ENCODE results near the gene SEC16B.

Gene SEC16B, protein sequence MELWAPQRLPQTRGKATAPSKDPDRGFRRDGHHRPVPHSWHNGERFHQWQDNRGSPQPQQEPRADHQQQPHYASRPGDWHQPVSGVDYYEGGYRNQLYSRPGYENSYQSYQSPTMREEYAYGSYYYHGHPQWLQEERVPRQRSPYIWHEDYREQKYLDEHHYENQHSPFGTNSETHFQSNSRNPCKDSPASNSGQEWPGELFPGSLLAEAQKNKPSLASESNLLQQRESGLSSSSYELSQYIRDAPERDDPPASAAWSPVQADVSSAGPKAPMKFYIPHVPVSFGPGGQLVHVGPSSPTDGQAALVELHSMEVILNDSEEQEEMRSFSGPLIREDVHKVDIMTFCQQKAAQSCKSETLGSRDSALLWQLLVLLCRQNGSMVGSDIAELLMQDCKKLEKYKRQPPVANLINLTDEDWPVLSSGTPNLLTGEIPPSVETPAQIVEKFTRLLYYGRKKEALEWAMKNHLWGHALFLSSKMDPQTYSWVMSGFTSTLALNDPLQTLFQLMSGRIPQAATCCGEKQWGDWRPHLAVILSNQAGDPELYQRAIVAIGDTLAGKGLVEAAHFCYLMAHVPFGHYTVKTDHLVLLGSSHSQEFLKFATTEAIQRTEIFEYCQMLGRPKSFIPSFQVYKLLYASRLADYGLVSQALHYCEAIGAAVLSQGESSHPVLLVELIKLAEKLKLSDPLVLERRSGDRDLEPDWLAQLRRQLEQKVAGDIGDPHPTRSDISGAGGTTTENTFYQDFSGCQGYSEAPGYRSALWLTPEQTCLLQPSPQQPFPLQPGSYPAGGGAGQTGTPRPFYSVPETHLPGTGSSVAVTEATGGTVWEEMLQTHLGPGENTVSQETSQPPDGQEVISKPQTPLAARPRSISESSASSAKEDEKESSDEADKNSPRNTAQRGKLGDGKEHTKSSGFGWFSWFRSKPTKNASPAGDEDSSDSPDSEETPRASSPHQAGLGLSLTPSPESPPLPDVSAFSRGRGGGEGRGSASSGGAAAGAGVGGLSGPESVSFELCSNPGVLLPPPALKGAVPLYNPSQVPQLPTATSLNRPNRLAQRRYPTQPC

DNA sequence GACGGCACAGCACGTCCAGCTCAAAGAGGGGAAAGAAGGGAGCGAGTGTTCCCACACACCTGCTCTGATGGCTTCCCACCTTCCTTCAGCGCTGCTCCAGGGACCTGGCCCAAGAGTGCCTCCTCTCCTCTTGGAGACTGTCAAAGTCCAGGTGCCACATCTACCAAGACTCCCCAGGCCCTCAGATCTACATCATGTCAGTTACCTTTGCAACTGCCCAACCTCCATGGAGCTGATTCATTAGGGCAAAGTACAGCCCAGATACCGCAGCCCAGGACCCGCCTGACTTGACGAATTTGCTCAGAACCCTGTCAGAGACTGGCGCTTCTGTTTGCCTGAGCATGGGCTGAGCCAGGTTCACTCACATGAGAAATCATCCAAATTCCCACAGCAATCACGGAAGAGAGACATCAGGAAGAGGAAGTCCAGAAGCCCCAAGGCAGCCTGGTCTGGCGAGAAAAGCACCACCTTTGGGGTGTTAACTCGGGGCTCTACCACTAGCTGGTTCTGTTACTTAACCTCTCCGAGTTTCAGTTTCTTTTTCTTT, at the start of gene SEC16B:
SEC16B (minus strand) TSS at position 234 of the 547 bp plus-strand sequence. CDS start 2,077 bp downstream, outside the sequence.
- TF ChIP-seq YY1 (IDR thresholded peaks at IDR 0.05; ENCODE audit: insufficient read depth, insufficient read length) (no peak), ZNF274 (IDR thresholded peaks at IDR 0.05; ENCODE audit: low read depth, low read length) (no peak)
- H3K9ac ChIP-seq (ENCODE audit: insufficient read length, low read depth) = no peak within 1 kb of the TSS
- no peak within 1 kb of the TSS for H3K4me3 ChIP-seq (ENCODE audit: insufficient read length, low read depth)

DNA sequence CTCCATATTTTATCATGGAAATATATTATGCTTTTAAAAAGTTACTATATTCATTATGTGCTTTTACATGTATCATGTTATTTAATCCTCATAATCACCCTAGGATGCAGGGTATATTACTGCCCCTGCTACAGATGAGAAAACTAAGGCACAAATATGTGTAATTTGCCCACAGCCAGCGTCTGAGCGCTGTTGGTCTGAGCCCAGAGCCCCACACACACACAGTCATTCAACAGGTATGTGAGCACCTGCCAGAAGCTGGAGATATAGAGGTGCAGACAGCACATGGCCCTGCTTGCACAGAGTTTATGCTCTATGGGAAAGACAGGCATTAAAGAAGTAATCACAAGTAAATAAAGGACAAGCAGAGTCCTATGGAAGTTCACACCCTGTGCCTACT, 49.8 kb upstream of the SEC16B start:
- no peak for TF ChIP-seq YY1 (IDR thresholded peaks at IDR 0.05; ENCODE audit: insufficient read depth, insufficient read length)
- TF ChIP-seq ZNF274 (IDR thresholded peaks at IDR 0.05; ENCODE audit: low read depth, low read length) = no peak
- no peak for TF ChIP-seq SUZ12 (IDR thresholded peaks at IDR 0.05; ENCODE audit: extremely low read depth, insufficient read depth, insufficient read length)

More for the DNA sequence above, at the start of gene SEC16B:
- no peaks in the 10 kb centered on the region for H3K36me3 ChIP-seq (ENCODE audit: insufficient read depth, insufficient read length, low read length)
- H3K27me3 ChIP-seq (ENCODE audit: insufficient read depth, insufficient read length) = no peaks in the 10 kb centered on the region
- no peak for DNase-seq (ENCODE audit: low read depth, low spot score)
- no peaks in the 10 kb centered on the region for H3K4me1 ChIP-seq (ENCODE audit: insufficient read depth, insufficient read length)
- H3K9me3 ChIP-seq (ENCODE audit: insufficient read depth, low read length) = no peaks in the 10 kb centered on the region

DNA sequence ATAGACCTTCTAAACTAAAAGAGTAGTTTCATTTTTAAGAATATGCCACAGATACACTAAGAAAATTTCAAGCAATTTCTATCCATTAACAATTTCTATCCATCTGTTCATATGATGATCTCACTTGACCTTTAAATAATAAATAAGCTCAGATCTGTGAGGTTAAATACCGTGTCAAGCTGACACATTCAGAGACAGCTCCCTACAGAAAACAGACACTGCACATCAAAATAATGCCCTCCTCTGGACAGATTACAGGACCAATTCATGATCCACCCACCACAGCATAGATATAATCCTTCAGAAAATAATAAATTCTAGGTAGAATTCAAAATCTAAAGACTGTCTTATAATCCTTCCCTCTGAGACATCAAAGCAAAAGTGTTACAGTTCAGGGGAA, 49.4 kb upstream of the SEC16B start:
- TF ChIP-seq SUZ12 (IDR thresholded peaks at IDR 0.05; ENCODE audit: extremely low read depth, insufficient read depth, insufficient read length) (no peak), YY1 (IDR thresholded peaks at IDR 0.05; ENCODE audit: insufficient read depth, insufficient read length) (no peak), ZNF274 (IDR thresholded peaks at IDR 0.05; ENCODE audit: low read depth, low read length) (no peak)
- H3K9ac ChIP-seq (ENCODE audit: insufficient read length, low read depth) = no peak overlapping the region
- DNase-seq (ENCODE audit: low read depth, low spot score) = no peak
- H3K27me3 ChIP-seq (ENCODE audit: insufficient read depth, insufficient read length) = no peaks in the 10 kb centered on the region
- no peaks in the 10 kb centered on the region for H3K4me1 ChIP-seq (ENCODE audit: insufficient read depth, insufficient read length)
- no peaks in the 10 kb centered on the region for H3K36me3 ChIP-seq (ENCODE audit: insufficient read depth, insufficient read length, low read length)
- no peak overlapping the region for H3K4me3 ChIP-seq (ENCODE audit: insufficient read length, low read depth)
- peaks cover 10% of the 10 kb centered on the region; the same call in 1 of the 2 replicates for H3K9me3 ChIP-seq (ENCODE audit: insufficient read depth, low read length)

More for the DNA sequence above, 49.8 kb upstream of the SEC16B start:
- no peak for DNase-seq (ENCODE audit: low read depth, low spot score)
- H3K9ac ChIP-seq (ENCODE audit: insufficient read length, low read depth) = no peak overlapping the region
- H3K36me3 ChIP-seq (ENCODE audit: insufficient read depth, insufficient read length, low read length) = no peaks in the 10 kb centered on the region
- H3K4me1 ChIP-seq (ENCODE audit: insufficient read depth, insufficient read length) = no peaks in the 10 kb centered on the region
- H3K27me3 ChIP-seq (ENCODE audit: insufficient read depth, insufficient read length) = no peaks in the 10 kb centered on the region
- no peak overlapping the region for H3K4me3 ChIP-seq (ENCODE audit: insufficient read length, low read depth)
- peaks cover 10% of the 10 kb centered on the region; the same call in 1 of the 2 replicates for H3K9me3 ChIP-seq (ENCODE audit: insufficient read depth, low read length)

DNA sequence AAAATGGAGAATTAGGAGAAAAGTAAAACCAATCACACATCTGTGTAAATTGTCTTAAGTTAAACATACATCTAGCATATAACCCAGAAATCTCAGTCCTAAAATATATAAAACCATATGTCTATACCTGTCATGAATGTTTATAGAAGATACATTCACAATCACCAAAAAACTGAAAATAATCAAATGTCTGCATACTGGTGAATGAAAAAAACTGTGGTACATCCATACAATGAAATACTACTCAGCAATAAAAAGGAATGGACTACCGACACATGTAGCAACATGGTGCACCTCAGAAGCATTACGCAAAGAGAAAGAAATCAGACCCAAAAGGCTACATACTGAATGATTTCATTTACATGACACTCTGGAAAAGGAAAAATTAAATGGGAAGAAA, 47.7 kb upstream of the SEC16B start:
- Histone ChIP-seq H3K4me1 (ENCODE audit: insufficient read depth, insufficient read length) (no peaks in the 10 kb centered on the region), H3K9me3 (ENCODE audit: insufficient read depth, low read length) (peaks cover 10% of the 10 kb centered on the region; the same call in 1 of the 2 replicates), H3K36me3 (ENCODE audit: insufficient read depth, insufficient read length, low read length) (no peaks in the 10 kb centered on the region), H3K4me3 (ENCODE audit: insufficient read length, low read depth) (no peak overlapping the region), H3K27me3 (ENCODE audit: insufficient read depth, insufficient read length) (no peaks in the 10 kb centered on the region), H3K9ac (ENCODE audit: insufficient read length, low read depth) (no peak overlapping the region)
- no peak for DNase-seq (ENCODE audit: low read depth, low spot score)
- TF ChIP-seq SUZ12 (IDR thresholded peaks at IDR 0.05; ENCODE audit: extremely low read depth, insufficient read depth, insufficient read length) (no peak), YY1 (IDR thresholded peaks at IDR 0.05; ENCODE audit: insufficient read depth, insufficient read length) (no peak), ZNF274 (IDR thresholded peaks at IDR 0.05; ENCODE audit: low read depth, low read length) (no peak)

DNA sequence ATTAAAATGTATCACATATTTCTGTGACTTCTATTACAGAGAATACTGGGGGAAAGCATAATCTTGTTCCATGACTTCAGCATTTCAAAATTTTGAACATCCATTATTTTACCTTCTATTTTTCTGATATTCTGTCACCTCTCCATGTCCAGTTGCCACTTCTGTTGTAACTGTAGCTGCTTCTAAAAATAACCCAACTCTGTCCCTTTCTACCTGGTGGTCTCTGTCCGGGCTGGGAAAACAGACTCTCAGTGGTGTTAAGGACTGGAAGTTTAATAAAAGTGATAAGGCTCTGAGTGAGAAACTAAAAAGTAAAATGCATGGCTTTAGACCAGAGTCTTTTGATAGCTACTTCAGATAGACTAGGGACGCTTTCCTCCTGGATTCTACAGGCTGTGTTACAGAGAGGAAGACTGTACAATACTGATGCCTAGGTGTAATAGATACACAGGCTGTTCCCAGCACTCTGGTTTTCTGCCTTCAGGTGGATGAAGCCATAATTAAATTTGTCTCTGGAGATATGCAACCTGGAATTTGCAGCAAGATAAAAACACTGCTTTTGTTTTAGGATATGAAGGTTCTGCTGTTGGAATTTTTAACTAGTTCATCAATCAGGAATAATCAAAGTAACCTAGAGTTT, 42.1 kb upstream of the SEC16B start:
- H3K4me1 ChIP-seq (ENCODE audit: insufficient read depth, insufficient read length) = no peaks in the 10 kb centered on the region
- TF ChIP-seq SUZ12 (IDR thresholded peaks at IDR 0.05; ENCODE audit: extremely low read depth, insufficient read depth, insufficient read length) = no peak
- no peak for TF ChIP-seq ZNF274 (IDR thresholded peaks at IDR 0.05; ENCODE audit: low read depth, low read length)
- no peak for TF ChIP-seq YY1 (IDR thresholded peaks at IDR 0.05; ENCODE audit: insufficient read depth, insufficient read length)
- no peak overlapping the region for H3K4me3 ChIP-seq (ENCODE audit: insufficient read length, low read depth)
- H3K27me3 ChIP-seq (ENCODE audit: insufficient read depth, insufficient read length) = no peaks in the 10 kb centered on the region
- H3K9ac ChIP-seq (ENCODE audit: insufficient read length, low read depth) = no peak overlapping the region
- no peaks in the 10 kb centered on the region for H3K9me3 ChIP-seq (ENCODE audit: insufficient read depth, low read length)
- no peaks in the 10 kb centered on the region for H3K36me3 ChIP-seq (ENCODE audit: insufficient read depth, insufficient read length, low read length)
- no peak for DNase-seq (ENCODE audit: low read depth, low spot score)

DNA sequence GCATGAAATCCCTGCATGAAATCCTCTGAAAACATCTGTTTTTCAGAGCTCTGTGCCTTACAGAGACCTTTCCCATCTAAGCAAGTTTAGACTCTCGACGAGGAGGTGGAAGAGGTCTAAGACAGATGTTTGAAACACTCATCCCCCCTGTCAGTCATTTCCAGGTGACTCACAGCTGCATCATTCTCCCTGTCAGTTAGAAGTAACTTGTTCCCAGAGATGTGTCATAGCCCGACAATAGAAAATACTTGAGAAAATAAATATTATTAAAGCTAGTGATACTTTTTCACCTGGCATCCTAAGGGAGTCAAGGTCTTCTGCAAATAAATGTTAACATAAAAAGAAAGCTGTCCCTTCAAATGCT, 41.6 kb upstream of the SEC16B start:
- no peak overlapping the region for H3K9ac ChIP-seq (ENCODE audit: insufficient read length, low read depth)
- TF ChIP-seq YY1 (IDR thresholded peaks at IDR 0.05; ENCODE audit: insufficient read depth, insufficient read length) (no peak), SUZ12 (IDR thresholded peaks at IDR 0.05; ENCODE audit: extremely low read depth, insufficient read depth, insufficient read length) (no peak), ZNF274 (IDR thresholded peaks at IDR 0.05; ENCODE audit: low read depth, low read length) (no peak)
- no peaks in the 10 kb centered on the region for H3K36me3 ChIP-seq (ENCODE audit: insufficient read depth, insufficient read length, low read length)
- DNase-seq (ENCODE audit: low read depth, low spot score) = no peak
- H3K4me1 ChIP-seq (ENCODE audit: insufficient read depth, insufficient read length) = no peaks in the 10 kb centered on the region
- no peaks in the 10 kb centered on the region for H3K27me3 ChIP-seq (ENCODE audit: insufficient read depth, insufficient read length)
- H3K4me3 ChIP-seq (ENCODE audit: insufficient read length, low read depth) = no peak overlapping the region
- H3K9me3 ChIP-seq (ENCODE audit: insufficient read depth, low read length) = no peaks in the 10 kb centered on the region
